Endodermal cell (in vitro differentiated cells): ENCODE measurements around the gene RASL10A. TPM values are rescaled to one million over a fixed set of nuclear protein-coding genes. Genes with fewer than 3 reads are reported as not detected.

Source experiments
- DNase-seq: peaks from one replicate; pipeline ENCODE4 v3.0.0-alpha.2; 2017
- H3K27ac ChIP-seq: 2 replicates; pipeline ENCODE4 v1.5.1; 2013; ENCODE audit warnings: mild to moderate bottlenecking, low read depth, low read length, moderate library complexity
- H3K27me3 ChIP-seq: 2 replicates; pipeline ENCODE4 v1.6.1; 2013; ENCODE audit warnings: mild to moderate bottlenecking, low read length, moderate library complexity; ENCODE audit not compliant: insufficient read depth, control insufficient read depth, poor library complexity, severe bottlenecking
- H3K36me3 ChIP-seq: 2 replicates; pipeline ENCODE4 v1.7.0; 2013; ENCODE audit warnings: mild to moderate bottlenecking, low read length, moderate library complexity; ENCODE audit not compliant: control insufficient read depth, insufficient read depth
- H3K4me1 ChIP-seq: one replicate; pipeline ENCODE4 v1.7.0; 2013; ENCODE audit warnings: low read length; ENCODE audit not compliant: control insufficient read depth, insufficient read depth
- H3K4me3 ChIP-seq: 2 replicates; pipeline ENCODE4 v1.5.1; 2013; ENCODE audit warnings: mild to moderate bottlenecking, low read length, moderate library complexity
- H3K9ac ChIP-seq: 2 replicates; pipeline ENCODE4 v1.6.1; 2013; ENCODE audit warnings: mild to moderate bottlenecking, low read length, moderate library complexity; ENCODE audit not compliant: poor library complexity, severe bottlenecking; ENCODE audit errors: extremely low read depth
- H3K9me3 ChIP-seq: 2 replicates; pipeline ENCODE4 v1.6.1; 2013; ENCODE audit warnings: mild to moderate bottlenecking, low read length, moderate library complexity; ENCODE audit not compliant: control insufficient read depth
- H3K27ac Mint-ChIP-seq: 2 replicates; pipeline ENCODE4 v1.8.0; 2020; ENCODE audit warnings: mixed read lengths
- H3K27me3 Mint-ChIP-seq: 2 replicates; pipeline ENCODE4 v1.8.0; 2021; ENCODE audit warnings: mild to moderate bottlenecking, mixed read lengths; ENCODE audit not compliant: insufficient read depth
- H3K36me3 Mint-ChIP-seq: 2 replicates; pipeline ENCODE4 v1.8.0; 2020; ENCODE audit warnings: low read depth, mixed read lengths
- H3K4me1 Mint-ChIP-seq: 2 replicates; pipeline ENCODE4 v1.8.0; 2020; ENCODE audit warnings: mixed read lengths
- H3K4me3 Mint-ChIP-seq: 2 replicates; pipeline ENCODE4 v1.8.0; 2020; ENCODE audit warnings: mild to moderate bottlenecking, moderate library complexity, mixed read lengths
- H3K9me3 Mint-ChIP-seq: 2 replicates; pipeline ENCODE4 v1.8.0; 2020; ENCODE audit warnings: mild to moderate bottlenecking, mixed read lengths
- CTCF ChIP-seq: fragments of 200-600 bp; sonication (generic); conservative IDR thresholded peaks from 2 replicates; pipeline ENCODE4 v1.5.0; 2021; ENCODE audit warnings: antibody characterized with exemption, mild to moderate bottlenecking
- WGBS, 2 experiments: methylation state at CpG; one replicate each; pipeline versions ENCODE4 v1.1.5 to v1.1.7; 2013; ENCODE audit warnings: missing lambda C conversion rate in 2 of 2, mixed read lengths in 1 of 2; ENCODE audit not compliant: insufficient coverage in 1 of 2, insufficient read length in 1 of 2; 5-methylcytosine and 5-hydroxymethylcytosine counted together
- total RNA-seq, 2 donors: library from RNA; stranded (reverse); fragmentation: NEBNext Ultra II Directional in 1 of 2; extraction: Animal tissue kit (Norgen Biotek cat#: 25700) in 1 of 2; gene quantifications; 2 replicates in 1 of 2; 3 replicates in 1 of 2; pipeline ENCODE4 v1.2.1, GENCODE V29; 2021

RASL10A gene
- total RNA-seq, 2 donors from 2014 or later: 1.3 TPM

GRCh38 chr22:29331658-29332300 is 16.3 kb upstream of the RASL10A start:
- Histone ChIP-seq H3K4me3 (no peak overlapping the region), H3K36me3 (peaks cover 59% of the 10 kb centered on the region), H3K9me3 (no peaks in the 10 kb centered on the region), H3K9ac (no peak overlapping the region), H3K27me3 (no peaks in the 10 kb centered on the region), H3K4me1 (no peaks in the 10 kb centered on the region), H3K27ac (no peak overlapping the region)
- Mint-ChIP-seq H3K4me1 (peaks cover 11% of the 10 kb centered on the region), H3K4me3 (no peak overlapping the region), H3K9me3 (no peaks in the 10 kb centered on the region), H3K36me3 (peaks cover 39% of the 10 kb centered on the region), H3K27me3 (no peaks in the 10 kb centered on the region), H3K27ac (no peak overlapping the region)
- no peak for DNase-seq
- no peak for TF ChIP-seq CTCF
- WGBS, 2 experiments: 88% methylated on average over 13 of the region's 14 CpGs; no CpG with 5 or more reads in 1 of the 2 experiments

GRCh38 chr22:29331213-29331612 is 15.7 kb upstream of the RASL10A start:
- Histone ChIP-seq H3K27me3 (no peaks in the 10 kb centered on the region), H3K27ac (no peak overlapping the region), H3K9me3 (no peaks in the 10 kb centered on the region), H3K9ac (no peak overlapping the region), H3K4me3 (no peak overlapping the region), H3K36me3 (peaks cover 59% of the 10 kb centered on the region), H3K4me1 (no peaks in the 10 kb centered on the region)
- Mint-ChIP-seq H3K27me3 (no peaks in the 10 kb centered on the region), H3K4me1 (peaks cover 11% of the 10 kb centered on the region), H3K9me3 (no peaks in the 10 kb centered on the region), H3K4me3 (no peak overlapping the region), H3K27ac (no peak overlapping the region), H3K36me3 (peaks cover 39% of the 10 kb centered on the region)
- DNase-seq: no peak
- WGBS, 2 experiments: 93 to 98% methylated on average over 5 to 8 of the region's 8 CpGs
- TF ChIP-seq CTCF: no peak

GRCh38 chr22:29330753-29331152 is 15.3 kb upstream of the RASL10A start:
- Histone ChIP-seq H3K36me3 (peaks cover 56% of the 10 kb centered on the region), H3K4me3 (no peak overlapping the region), H3K4me1 (no peaks in the 10 kb centered on the region), H3K9me3 (no peaks in the 10 kb centered on the region), H3K9ac (no peak overlapping the region), H3K27me3 (no peaks in the 10 kb centered on the region), H3K27ac (no peak overlapping the region)
- WGBS, 2 experiments: 86 to 87% methylated on average over 5 to 9 of the region's 9 CpGs
- peaks cover 9% of the 10 kb centered on the region for H3K4me1 Mint-ChIP-seq
- no peaks in the 10 kb centered on the region for H3K9me3 Mint-ChIP-seq
- no peak for TF ChIP-seq CTCF
- DNase-seq: no peak
- peaks cover 34% of the 10 kb centered on the region for H3K36me3 Mint-ChIP-seq
- H3K4me3 Mint-ChIP-seq: no peak overlapping the region
- no peaks in the 10 kb centered on the region for H3K27me3 Mint-ChIP-seq
- peak overlapping the region; percentile 44 for H3K27ac Mint-ChIP-seq
